Ishikawa (cell line): ENCODE data around the gene CDH13.

Experiments used
- CREB1 ChIP-seq: IDR thresholded peaks from 2 replicates; pipeline ENCODE4 v1.6.1; 2012; ENCODE audit warnings: low read depth
- MAX ChIP-seq: IDR thresholded peaks from 2 replicates; pipeline ENCODE4 v1.6.1; 2012
- NFIC ChIP-seq: IDR thresholded peaks from 2 replicates; pipeline ENCODE4 v1.6.1; 2012

- TF ChIP-seq NFIC (no peak), MAX (no peak), CREB1 (no peak)
Observed at GRCh38 chr16:82900559-82900958, 273.8 kb downstream of the CDH13 start.
